Activated naive CD4-positive, alpha-beta T cell treated with anti-CD3 and anti-CD28 coated beads, Interleukin-2, amount 50 U/mL, for 16 hours (primary cell): Measurements from ENCODE around the gene MCF2L.

Experiments used
- DNase-seq: peaks from one replicate; pipeline ENCODE4 v3.0.0-alpha.2; 2020

Gene MCF2L

DNA sequence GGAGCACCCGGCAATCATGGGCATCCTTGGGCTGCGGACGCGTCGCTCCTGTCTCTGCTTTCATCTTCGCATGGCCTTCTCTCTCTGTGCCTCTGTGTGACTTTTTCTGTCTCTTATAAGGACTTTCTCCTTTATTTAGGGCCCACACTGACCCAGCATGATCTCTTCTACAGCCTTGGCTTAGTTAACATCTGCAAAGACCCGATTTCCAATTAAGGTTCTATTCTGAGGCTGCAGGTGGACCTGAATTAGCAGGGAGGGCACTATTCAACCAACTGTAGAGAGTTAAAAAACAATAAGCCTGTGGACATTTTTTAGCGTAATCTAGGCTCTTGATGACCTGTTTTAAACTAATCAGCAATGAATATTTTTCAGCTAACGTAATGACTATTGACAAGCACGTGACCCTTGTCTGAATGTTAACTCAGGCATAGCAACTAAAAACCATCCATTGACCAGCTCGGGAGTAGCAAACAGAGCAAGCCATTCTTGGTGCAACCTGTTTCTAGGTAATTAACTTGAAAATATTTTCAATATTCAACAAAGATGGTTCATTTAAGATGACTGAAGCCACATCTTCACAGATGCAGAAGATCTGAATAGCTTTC is 168.8 kb downstream of the MCF2L start:
- DNase-seq: no peak

DNA sequence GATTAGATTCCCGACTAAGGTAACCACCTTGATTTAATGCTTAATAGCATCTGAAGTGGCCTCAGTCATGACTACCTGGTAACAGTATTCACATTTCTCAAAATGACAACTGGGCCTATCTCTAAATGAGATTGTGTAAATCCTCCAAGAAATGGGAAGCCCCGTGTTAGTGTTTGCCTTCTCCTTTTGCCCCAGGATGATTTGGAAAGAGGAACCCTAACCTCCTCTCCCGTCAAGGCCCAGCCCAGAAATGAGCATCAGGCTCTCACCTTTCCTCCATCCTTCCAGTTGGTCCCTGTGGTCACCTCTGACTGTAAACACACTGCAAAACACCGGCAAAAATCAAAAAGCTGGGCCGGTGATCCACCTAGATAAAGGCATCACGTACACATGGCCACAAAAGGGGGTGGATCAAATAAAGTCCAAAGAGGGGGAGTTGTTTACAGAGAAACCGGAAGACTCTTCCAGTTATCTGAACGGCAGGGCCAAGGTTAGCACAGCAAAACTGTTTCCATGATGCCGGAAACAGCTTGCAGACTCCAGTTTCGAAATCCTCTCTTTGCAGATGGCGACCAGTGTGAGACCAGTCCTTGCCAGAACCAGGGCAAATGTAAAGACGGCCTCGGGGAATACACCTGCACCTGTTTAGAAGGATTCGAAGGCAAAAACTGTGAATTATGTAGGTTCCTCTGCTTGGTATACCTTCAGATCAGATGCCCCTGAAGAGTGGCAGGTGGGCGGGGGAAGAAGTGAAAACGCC is 170.0 kb downstream of the MCF2L start:
- DNase-seq: no peak

DNA sequence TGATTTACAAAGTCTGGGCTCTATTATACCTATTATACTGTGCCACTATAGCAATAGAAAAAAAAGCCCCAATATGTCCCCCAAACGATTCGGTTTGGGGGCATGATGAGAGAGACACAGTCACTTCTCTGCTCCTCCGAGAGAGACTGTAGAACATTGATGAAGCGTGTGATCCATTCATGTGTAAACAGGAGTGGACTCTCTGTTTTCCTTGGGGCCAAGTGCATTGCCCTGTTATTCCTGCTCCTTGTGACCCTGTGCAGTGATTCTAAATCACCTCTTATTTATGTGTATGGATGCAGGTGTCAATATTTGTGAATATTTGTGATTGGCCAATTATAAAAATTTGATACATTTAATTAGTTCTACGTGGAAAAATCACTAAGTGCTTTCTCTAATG is 170.6 kb downstream of the MCF2L start:
- DNase-seq: no peak

DNA sequence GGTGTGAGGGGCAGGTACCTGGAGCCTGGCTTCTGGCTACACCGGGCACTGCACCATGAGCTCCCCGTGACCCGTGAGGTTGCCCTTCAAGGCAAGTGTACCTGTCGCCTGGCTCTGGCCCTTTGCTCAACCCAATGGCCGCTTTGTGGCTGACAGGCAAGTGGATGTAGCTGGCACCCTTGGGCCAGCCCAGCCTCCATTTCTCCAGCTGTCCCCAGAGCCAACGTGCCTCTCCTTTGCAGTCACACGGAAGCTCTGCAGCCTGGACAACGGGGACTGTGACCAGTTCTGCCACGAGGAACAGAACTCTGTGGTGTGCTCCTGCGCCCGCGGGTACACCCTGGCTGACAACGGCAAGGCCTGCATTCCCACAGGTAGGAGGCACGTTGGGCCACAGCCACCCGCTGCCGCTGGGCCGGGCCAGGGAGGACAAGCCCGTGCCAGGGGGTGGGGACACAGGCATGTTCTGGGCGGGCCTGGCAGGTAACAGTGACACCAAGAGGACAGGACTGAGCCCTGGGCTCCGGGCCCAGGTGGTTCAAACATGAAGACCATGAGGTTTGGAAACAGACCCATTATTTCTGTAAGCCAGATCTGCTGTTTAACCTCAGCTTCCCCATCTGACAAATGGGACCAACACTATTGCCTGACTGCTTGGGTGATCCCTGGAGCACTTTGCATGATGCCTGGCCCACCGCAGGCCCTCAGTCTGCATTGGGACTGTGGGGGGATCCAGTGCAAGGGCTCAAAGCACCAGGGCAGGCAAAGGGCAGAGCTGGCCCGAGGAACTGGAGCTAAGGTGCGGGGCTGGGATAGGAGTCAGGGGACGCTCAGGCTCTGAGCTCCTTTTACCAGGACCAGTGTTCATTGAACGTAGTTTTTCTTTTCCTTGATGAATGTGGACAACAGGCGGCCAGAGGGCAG is 171.9 kb downstream of the MCF2L start:
- DNase-seq: no peak

DNA sequence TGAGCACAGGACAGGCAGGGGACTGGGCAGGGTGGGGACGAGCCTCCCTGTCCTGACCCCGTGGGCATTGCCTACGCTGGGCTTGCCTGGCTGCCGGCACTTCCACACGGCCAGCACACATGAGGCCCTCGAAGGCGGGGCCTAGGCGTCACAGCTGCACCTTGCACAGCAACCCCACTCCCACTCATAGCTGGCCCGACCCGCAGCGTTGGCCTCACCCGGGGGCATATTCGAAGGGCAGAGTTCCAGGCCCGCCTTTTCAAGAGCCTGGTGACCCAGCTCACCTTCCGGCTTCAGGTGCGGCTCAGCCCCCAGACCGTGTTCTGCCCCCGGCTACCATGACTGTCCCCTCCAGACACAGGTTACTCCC is 172.6 kb downstream of the MCF2L start:
- DNase-seq: no peak

DNA sequence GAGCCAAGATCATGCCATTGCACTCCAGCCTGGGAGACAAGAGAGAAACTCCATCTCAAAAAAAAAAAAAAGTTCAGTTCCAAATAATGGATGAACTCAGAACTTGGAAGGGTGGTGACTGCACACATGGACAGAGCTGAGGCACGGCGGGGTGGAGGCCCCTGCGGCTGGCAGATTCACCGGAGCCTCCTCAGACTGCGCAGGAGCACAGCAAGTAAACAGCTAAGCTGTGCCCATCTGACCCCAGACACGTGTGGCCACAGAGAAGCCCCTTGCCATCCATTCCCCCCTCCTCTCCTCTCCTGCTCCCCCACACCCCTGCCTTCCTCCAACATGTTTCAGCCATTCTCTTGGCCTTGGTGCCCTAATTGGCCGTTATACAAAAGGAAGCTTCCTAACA is 173.9 kb downstream of the MCF2L start:
- no peak for DNase-seq

DNA sequence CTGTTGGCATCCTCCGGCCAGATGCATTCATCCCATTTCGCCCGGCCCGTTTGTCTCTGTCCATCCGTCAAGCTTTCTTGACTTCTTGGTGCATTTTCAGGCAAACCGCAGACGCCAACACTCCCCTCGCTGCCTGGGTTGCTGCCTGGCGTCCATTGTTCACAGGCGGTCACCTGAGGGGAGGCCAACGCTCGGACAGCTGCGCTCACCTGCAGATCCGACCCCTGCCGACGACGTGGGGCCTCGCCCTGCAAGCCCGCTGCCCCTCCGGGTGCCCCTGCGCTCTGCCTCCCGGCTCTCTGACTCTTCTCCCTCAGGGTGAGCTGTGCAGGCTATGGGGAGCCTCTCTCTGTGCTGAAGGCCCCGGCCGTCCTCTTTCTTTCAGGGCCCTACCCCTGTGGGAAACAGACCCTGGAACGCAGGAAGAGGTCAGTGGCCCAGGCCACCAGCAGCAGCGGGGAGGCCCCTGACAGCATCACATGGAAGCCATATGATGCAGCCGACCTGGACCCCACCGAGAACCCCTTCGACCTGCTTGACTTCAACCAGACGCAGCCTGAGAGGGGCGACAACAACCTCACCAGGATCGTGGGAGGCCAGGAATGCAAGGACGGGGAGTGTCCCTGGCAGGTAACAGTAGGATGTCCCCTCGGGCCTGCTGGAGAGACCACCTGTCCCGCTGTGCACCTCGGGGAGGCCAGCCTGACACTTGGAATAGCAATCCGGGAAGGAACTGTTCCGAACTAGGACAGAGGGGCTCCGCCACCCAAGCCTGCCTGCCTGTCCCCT is 174.6 kb downstream of the MCF2L start:
- no peak for DNase-seq

DNA sequence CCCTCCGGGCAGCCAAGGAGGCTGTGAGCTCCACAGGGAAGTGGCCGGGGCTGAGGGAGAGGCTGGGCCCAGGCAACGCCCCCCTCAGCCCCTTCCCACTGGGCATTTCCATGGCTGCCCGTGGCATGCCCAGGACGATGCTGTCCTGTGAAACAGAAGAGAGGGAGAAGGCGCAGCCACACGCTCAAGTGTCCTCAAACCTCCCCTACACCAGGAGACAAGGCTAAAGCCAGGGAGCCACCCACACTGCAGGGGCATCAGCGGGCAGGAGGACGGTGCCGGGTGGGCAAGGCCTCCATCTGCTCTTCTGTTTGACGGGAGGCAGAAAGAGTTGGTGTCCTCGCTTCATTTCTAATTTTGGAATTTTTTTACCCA is 175.2 kb downstream of the MCF2L start:
- DNase-seq: no peak

DNA sequence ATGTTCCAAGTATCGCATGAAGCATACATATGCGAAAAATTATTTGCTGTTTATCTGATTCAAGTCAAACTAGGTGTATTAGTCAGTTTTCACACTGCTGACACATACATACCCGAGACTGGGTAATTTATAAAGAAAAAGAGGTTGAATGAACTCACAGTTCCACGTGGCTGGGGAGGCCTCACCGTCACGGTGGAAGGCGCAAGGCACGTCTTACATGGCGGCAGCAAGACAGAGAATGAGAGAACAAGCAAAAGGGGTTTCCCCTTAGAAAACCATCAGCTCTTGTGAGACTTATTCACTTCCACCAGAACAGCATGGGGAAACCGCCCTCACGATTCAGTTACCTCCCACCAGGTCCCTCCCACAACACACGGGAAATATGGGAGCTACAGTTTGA is 176.5 kb downstream of the MCF2L start:
- peak; percentile 40 for DNase-seq

DNA sequence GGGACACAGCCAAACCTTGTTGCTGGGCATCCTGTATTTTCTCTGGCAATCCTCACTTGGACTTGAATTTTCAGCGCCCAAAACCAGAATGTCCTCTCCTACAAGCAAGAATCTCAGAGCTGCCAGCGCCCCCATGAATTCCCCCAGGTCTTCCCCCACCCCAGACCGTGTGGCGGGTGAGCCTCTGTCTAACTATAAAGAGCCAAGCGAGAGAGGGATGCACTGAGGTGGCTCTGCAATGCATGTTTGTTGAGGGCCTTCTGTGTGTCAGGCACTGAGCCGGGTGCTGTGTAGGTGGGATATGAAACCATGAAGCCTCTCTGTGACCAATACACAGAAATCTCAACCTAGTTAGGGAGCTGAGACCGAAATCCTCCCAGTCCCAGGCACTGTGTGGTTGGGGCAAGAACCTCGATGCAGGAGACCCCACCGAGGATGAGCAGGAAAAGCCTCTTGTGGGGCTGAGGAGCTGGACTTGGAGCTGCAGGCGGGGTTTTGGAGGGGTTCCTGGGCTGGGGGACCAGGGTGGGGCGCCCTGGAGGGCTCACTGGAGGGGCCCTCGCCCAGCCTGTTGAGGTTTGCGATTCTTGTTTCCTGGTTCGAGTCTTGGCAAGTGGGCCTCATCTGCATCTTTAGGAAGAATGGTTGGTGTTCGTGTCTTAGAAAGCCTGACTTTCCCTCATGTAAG is 177.0 kb downstream of the MCF2L start:
- DNase-seq: no peak

DNA sequence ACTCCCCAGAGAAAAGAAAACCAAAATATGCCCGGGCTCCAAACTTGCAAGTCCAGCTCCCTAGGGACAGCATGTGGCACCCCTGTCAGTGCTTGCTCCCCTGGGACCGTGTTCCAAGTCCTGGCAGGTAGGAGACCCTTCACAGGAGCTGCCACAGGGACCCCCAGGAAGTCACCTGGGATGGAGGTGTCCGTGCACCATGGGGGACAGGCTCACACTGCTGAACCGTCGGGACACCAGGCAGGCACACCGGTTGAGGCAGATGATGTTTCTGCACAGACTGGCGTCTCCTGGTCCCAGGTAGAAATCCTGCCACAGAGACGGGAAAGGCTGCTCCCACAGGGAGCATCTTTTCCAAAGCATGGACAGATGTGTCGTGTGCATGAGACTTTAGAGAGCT is 177.7 kb downstream of the MCF2L start:
- DNase-seq: no peak

DNA sequence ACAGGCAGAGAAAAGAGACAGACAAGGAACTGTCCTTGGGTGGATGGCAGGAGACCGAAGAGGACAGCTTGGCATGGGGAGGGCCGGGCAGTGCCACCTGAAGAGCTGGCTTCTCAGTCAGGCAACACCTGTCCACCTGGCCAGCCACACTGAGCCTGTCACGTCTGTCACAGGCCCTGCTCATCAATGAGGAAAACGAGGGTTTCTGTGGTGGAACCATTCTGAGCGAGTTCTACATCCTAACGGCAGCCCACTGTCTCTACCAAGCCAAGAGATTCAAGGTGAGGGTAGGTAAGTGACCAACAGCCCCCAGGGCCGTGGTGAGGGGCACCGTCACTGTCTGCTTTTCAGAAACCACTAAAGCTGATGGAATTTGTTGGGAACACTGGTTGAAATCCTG is 178.2 kb downstream of the MCF2L start:
- DNase-seq: no peak

DNA sequence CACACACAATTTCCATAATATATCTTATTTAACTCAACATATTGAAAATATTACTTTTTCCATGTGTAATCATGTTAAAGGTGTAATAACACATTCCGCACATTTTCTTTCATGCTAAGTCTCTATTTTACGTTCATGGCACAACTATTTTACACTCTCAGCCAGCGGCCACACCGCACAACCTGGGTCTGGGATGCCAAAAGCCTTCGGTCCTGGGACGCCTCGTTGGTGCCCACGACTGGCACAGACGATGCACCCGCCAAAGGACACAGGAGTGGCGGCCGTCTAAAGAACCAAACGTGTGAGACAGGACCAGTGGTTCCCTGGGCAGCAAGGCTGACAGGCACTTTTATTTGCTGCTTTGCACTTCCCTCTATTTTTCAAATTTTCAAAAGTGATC is 179.4 kb downstream of the MCF2L start:
- no peak for DNase-seq

DNA sequence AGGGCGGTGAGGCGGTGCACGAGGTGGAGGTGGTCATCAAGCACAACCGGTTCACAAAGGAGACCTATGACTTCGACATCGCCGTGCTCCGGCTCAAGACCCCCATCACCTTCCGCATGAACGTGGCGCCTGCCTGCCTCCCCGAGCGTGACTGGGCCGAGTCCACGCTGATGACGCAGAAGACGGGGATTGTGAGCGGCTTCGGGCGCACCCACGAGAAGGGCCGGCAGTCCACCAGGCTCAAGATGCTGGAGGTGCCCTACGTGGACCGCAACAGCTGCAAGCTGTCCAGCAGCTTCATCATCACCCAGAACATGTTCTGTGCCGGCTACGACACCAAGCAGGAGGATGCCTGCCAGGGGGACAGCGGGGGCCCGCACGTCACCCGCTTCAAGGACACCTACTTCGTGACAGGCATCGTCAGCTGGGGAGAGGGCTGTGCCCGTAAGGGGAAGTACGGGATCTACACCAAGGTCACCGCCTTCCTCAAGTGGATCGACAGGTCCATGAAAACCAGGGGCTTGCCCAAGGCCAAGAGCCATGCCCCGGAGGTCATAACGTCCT is 180.0 kb downstream of the MCF2L start:
- no peak for DNase-seq
